ENCODE measurements around the gene ENHO. TPM values are rescaled to one million over a fixed set of nuclear protein-coding genes. Genes with fewer than 3 reads are reported as not detected.

Gene ENHO
- polyA plus RNA-seq, 1 donor (not counting 4 experiments of a cell fraction or from before 2014, with no cell fraction given) = not detected

GRCh38 chr9:34526026-34526425, 3.2 kb upstream of the ENHO start:
- no peaks in the 10 kb centered on the region for H3K9me3 ChIP-seq (ENCODE audit: control insufficient read depth, low read depth, low read length)
- no peak overlapping the region for H3K4me3 ChIP-seq (ENCODE audit: control insufficient read depth in 2 of 3, extremely low read depth in 1 of 3, insufficient read depth in 2 of 3, low read depth in 1 of 3, low read length in 3 of 3)
- H3K36me3 ChIP-seq (ENCODE audit: control insufficient read depth in 2 of 2, extremely low read depth in 1 of 2, insufficient read depth in 2 of 2, low read length in 2 of 2) = no peaks in the 10 kb centered on the region
- H4K20me1 ChIP-seq (ENCODE audit: control insufficient read depth, extremely low read depth, insufficient read depth, low read length) = no peaks in the 10 kb centered on the region
- FAIRE-seq = no peak
- H3K27ac ChIP-seq (ENCODE audit: control insufficient read depth, insufficient read depth, low read length) = no peak overlapping the region
- H3K9me1 ChIP-seq (ENCODE audit: control insufficient read depth, extremely low read depth, insufficient read depth, low read length) = no peaks in the 10 kb centered on the region
- no peak for DNase-seq (ENCODE audit: low read depth, low spot score)
- no peak overlapping the region for H2AFZ ChIP-seq (ENCODE audit: control insufficient read depth, low read length)
- dilution Hi-C loops (cut with MboI; ENCODE audit: extremely low pct_ligation_motif_present, low sequenced_read_pairs) = no loop called here
- H3K27me3 ChIP-seq (ENCODE audit: control insufficient read depth, extremely low read depth, insufficient read depth, low read length) = peaks cover 8% of the 10 kb centered on the region
- H3K4me1 ChIP-seq (ENCODE audit: control insufficient read depth, extremely low read depth, insufficient read depth, low read length) = peaks cover 5% of the 10 kb centered on the region
- TF ChIP-seq EZH2 (IDR thresholded peaks at IDR 0.05; ENCODE audit: low read length) = no peak
- TF ChIP-seq CTCF (optimal IDR thresholded peaks at IDR 0.05 in 1 of 3, IDR thresholded peaks at IDR 0.05 in 1 of 3, conservative IDR thresholded peaks at IDR 0.05 in 1 of 3; ENCODE audit: extremely low read depth in 1 of 3, insufficient read depth in 2 of 3, low read length in 3 of 3) = no peak
- no peak overlapping the region for H3K9ac ChIP-seq (ENCODE audit: control insufficient read depth, extremely low read depth, insufficient read depth, low read length)
- H3K4me2 ChIP-seq (ENCODE audit: control insufficient read depth, extremely low read depth, insufficient read depth, low read depth, low read length) = no peak overlapping the region
- no peaks in the 10 kb centered on the region for H3K79me2 ChIP-seq (ENCODE audit: control insufficient read depth, insufficient read depth, low read length)

GRCh38 chr9:34524349-34524748, 1.6 kb upstream of the ENHO start:
- Histone ChIP-seq H3K27me3 (ENCODE audit: control insufficient read depth, extremely low read depth, insufficient read depth, low read length) (peaks cover 16% of the 10 kb centered on the region), H3K79me2 (ENCODE audit: control insufficient read depth, insufficient read depth, low read length) (no peaks in the 10 kb centered on the region), H3K4me2 (ENCODE audit: control insufficient read depth, extremely low read depth, insufficient read depth, low read depth, low read length) (no peak overlapping the region), H3K9me3 (ENCODE audit: control insufficient read depth, low read depth, low read length) (no peaks in the 10 kb centered on the region), H3K9ac (ENCODE audit: control insufficient read depth, extremely low read depth, insufficient read depth, low read length) (no peak overlapping the region), H3K9me1 (ENCODE audit: control insufficient read depth, extremely low read depth, insufficient read depth, low read length) (no peaks in the 10 kb centered on the region), H3K4me1 (ENCODE audit: control insufficient read depth, extremely low read depth, insufficient read depth, low read length) (peaks cover 5% of the 10 kb centered on the region), H2AFZ (ENCODE audit: control insufficient read depth, low read length) (no peak overlapping the region), H3K4me3 (ENCODE audit: control insufficient read depth in 2 of 3, extremely low read depth in 1 of 3, insufficient read depth in 2 of 3, low read depth in 1 of 3, low read length in 3 of 3) (no peak overlapping the region), H3K36me3 (ENCODE audit: control insufficient read depth in 2 of 2, extremely low read depth in 1 of 2, insufficient read depth in 2 of 2, low read length in 2 of 2) (no peaks in the 10 kb centered on the region), H4K20me1 (ENCODE audit: control insufficient read depth, extremely low read depth, insufficient read depth, low read length) (no peaks in the 10 kb centered on the region), H3K27ac (ENCODE audit: control insufficient read depth, insufficient read depth, low read length) (no peak overlapping the region)
- no peak for TF ChIP-seq CTCF (optimal IDR thresholded peaks at IDR 0.05 in 1 of 3, IDR thresholded peaks at IDR 0.05 in 1 of 3, conservative IDR thresholded peaks at IDR 0.05 in 1 of 3; ENCODE audit: extremely low read depth in 1 of 3, insufficient read depth in 2 of 3, low read length in 3 of 3)
- TF ChIP-seq EZH2 (IDR thresholded peaks at IDR 0.05; ENCODE audit: low read length) = no peak
- FAIRE-seq (no peak), DNase-seq (ENCODE audit: low read depth, low spot score) (no peak)
- dilution Hi-C loops (cut with MboI; ENCODE audit: extremely low pct_ligation_motif_present, low sequenced_read_pairs) = no loop called here

Data from keratinocyte (primary cell).